ENCODE data around the gene ZFP37. TPM values are rescaled to one million over a fixed set of nuclear protein-coding genes. Genes with fewer than 3 reads are reported as not detected.
"Not testable (repeated sequence)": the region's sequence is repeated elsewhere in the genome, so short reads cannot be mapped to it uniquely, and the experiment has no call there.

ZFP37 gene
- total RNA-seq (ENCODE audit: low replicate concordance), result 13.3 and 14.1 TPM in 2 replicates

- Histone ChIP-seq H3K9me3 (ENCODE audit: low read depth) (peaks cover 12% of the 10 kb centered on the region), H3K36me3 (no peaks in the 10 kb centered on the region), H3K9ac (peak within 1 kb of the TSS; percentile 43), H3K4me2 (peak within 1 kb of the TSS; percentile 80), H3K27ac (no peak within 1 kb of the TSS), H4K20me1 (ENCODE audit: low read depth) (no peaks in the 10 kb centered on the region), H3K79me2 (ENCODE audit: low read depth) (peaks cover 44% of the 10 kb centered on the region), H3K27me3 (peaks cover 36% of the 10 kb centered on the region), H3K4me3 (peak within 1 kb of the TSS; percentile 80), H3K4me1 (no peaks in the 10 kb centered on the region), H3F3A (ENCODE audit: low read depth) (no peaks in the 10 kb centered on the region), H2AFZ (replicated peaks) (peak within 1 kb of the TSS; percentile 98)
- Mint-ChIP-seq H3K27me3 (ENCODE audit: insufficient read depth, low read depth) (peaks cover 12% of the 10 kb centered on the region), H3K4me3 (no peak within 1 kb of the TSS), H3K36me3 (peaks cover 3% of the 10 kb centered on the region), H3K27ac (no peak within 1 kb of the TSS), H3K4me1 (no peaks in the 10 kb centered on the region), H3K9me3 (peaks cover 15% of the 10 kb centered on the region)
- peak; percentile 95 for DNase-seq (ENCODE audit: low spot score)
- TF ChIP-seq EZH2phosphoT487 (IDR thresholded peaks at IDR 0.05) (peak; percentile 33), EZH2 (IDR thresholded peaks at IDR 0.05) (peak; percentile 46), CTCF (IDR thresholded peaks at IDR 0.05) (no peak)
Observed at GRCh38 chr9:113056191-113057106, at the start of gene ZFP37. ZFP37 (minus strand) TSS chr9:113056724; CDS start chr9:113056688, 36 bp downstream.

- H4K20me1 ChIP-seq (ENCODE audit: low read depth); H3K4me3 ChIP-seq; H3K4me3 Mint-ChIP-seq; H3K4me2 ChIP-seq; H3K27ac Mint-ChIP-seq; H3K79me2 ChIP-seq (ENCODE audit: low read depth); H3K9me3 ChIP-seq (ENCODE audit: low read depth); H3K36me3 ChIP-seq; H3F3A ChIP-seq (ENCODE audit: low read depth); H2AFZ ChIP-seq (replicated peaks); H3K4me1 ChIP-seq; H3K9me3 Mint-ChIP-seq; H3K27ac ChIP-seq; H3K4me1 Mint-ChIP-seq; DNase-seq (ENCODE audit: low spot score); H3K27me3 Mint-ChIP-seq (ENCODE audit: insufficient read depth, low read depth); H3K36me3 Mint-ChIP-seq; H3K9ac ChIP-seq: not testable (repeated sequence)
- H3K27me3 ChIP-seq, result peaks cover 30% of the 10 kb centered on the region
Observed at GRCh38 chr9:113105345-113105744, 48.8 kb upstream of the ZFP37 start.

DNA sequence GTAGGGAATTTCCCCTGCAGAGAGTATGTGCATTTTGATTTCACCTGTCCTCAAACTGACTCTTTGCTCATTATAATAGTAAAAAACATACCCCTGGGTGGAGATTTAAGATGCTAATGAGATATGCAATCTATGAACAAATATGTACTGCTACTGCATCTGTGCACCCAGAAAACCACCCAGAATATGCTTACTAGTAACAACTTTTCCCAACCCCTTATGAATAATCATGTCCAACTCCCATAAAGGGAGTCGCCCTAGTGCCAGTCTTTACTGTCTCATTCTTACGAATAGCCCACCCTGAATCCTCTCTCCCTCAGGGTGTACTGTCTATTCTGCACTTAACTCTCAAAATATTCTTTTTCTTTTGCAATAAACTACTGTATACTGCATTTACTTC, 39.0 kb upstream of the ZFP37 start:
- no peaks in the 10 kb centered on the region for H3K4me1 Mint-ChIP-seq
- H3K27me3 ChIP-seq, result peaks cover 73% of the 10 kb centered on the region
- H3K9me3 ChIP-seq (ENCODE audit: low read depth), result no peaks in the 10 kb centered on the region
- TF ChIP-seq EZH2 (IDR thresholded peaks at IDR 0.05) (no peak), CTCF (IDR thresholded peaks at IDR 0.05) (no peak), EZH2phosphoT487 (IDR thresholded peaks at IDR 0.05) (no peak)
- H3K9ac ChIP-seq, result no peak overlapping the region
- peaks cover 21% of the 10 kb centered on the region for H3K27me3 Mint-ChIP-seq (ENCODE audit: insufficient read depth, low read depth)
- H3K27ac ChIP-seq, result no peak overlapping the region
- H3K27ac Mint-ChIP-seq, result no peak overlapping the region
- H2AFZ ChIP-seq (replicated peaks), result no peak overlapping the region
- no peaks in the 10 kb centered on the region for H3K79me2 ChIP-seq (ENCODE audit: low read depth)
- no peaks in the 10 kb centered on the region for H3F3A ChIP-seq (ENCODE audit: low read depth)
- H3K36me3 ChIP-seq, result no peaks in the 10 kb centered on the region
- no peak overlapping the region for H3K4me3 ChIP-seq
- H4K20me1 ChIP-seq (ENCODE audit: low read depth), result no peaks in the 10 kb centered on the region
- no peaks in the 10 kb centered on the region for H3K4me1 ChIP-seq
- DNase-seq (ENCODE audit: low spot score), result no peak
- no peaks in the 10 kb centered on the region for H3K36me3 Mint-ChIP-seq
- H3K4me2 ChIP-seq, result no peak overlapping the region
- H3K9me3 Mint-ChIP-seq, result peaks cover under 1% of the 10 kb centered on the region
- no peak overlapping the region for H3K4me3 Mint-ChIP-seq

- not testable (repeated sequence) for H3K36me3 Mint-ChIP-seq; H3F3A ChIP-seq (ENCODE audit: low read depth); H3K4me3 Mint-ChIP-seq; DNase-seq (ENCODE audit: low spot score); H3K9me3 ChIP-seq (ENCODE audit: low read depth); H3K4me1 Mint-ChIP-seq; H3K27ac Mint-ChIP-seq; H3K36me3 ChIP-seq; H3K9ac ChIP-seq; H3K4me1 ChIP-seq; H3K79me2 ChIP-seq (ENCODE audit: low read depth); H2AFZ ChIP-seq (replicated peaks); H3K9me3 Mint-ChIP-seq; H3K4me3 ChIP-seq; H3K27ac ChIP-seq; H3K4me2 ChIP-seq; H4K20me1 ChIP-seq (ENCODE audit: low read depth)
- peaks cover 16% of the 10 kb centered on the region for H3K27me3 Mint-ChIP-seq (ENCODE audit: insufficient read depth, low read depth)
- peaks cover 59% of the 10 kb centered on the region for H3K27me3 ChIP-seq
Observed at GRCh38 chr9:113089924-113090323, 33.4 kb upstream of the ZFP37 start.

DNA sequence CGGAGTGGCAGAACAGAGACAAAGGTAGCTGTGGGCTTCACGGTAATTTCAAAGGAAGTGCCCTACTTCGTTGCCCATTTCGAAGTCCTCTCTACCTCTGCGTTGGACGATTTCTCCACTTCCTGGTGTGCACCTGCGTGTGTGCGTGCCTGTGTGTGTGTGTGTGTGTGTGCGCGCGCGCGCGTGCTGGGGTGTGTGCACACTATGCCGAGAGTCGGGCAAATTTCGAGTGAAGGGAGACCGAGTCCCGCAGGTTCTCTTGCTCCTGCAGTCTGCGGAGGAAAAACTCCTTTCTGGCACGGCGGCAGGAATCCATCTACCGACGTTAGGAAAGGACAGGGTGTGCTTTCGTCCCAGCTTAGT, 32.6 kb upstream of the ZFP37 start:
- H3K27me3 ChIP-seq, result peaks cover 51% of the 10 kb centered on the region
- H3K9me3 Mint-ChIP-seq; H3K4me2 ChIP-seq; H3K27ac Mint-ChIP-seq; H3K27ac ChIP-seq; H3K4me3 Mint-ChIP-seq; H3K4me1 ChIP-seq; DNase-seq (ENCODE audit: low spot score); H3K9me3 ChIP-seq (ENCODE audit: low read depth); H2AFZ ChIP-seq (replicated peaks); H3K79me2 ChIP-seq (ENCODE audit: low read depth); H3F3A ChIP-seq (ENCODE audit: low read depth); H4K20me1 ChIP-seq (ENCODE audit: low read depth); H3K36me3 Mint-ChIP-seq; H3K9ac ChIP-seq; H3K36me3 ChIP-seq; H3K4me1 Mint-ChIP-seq; H3K4me3 ChIP-seq: not testable (repeated sequence)
- H3K27me3 Mint-ChIP-seq (ENCODE audit: insufficient read depth, low read depth), result peaks cover 16% of the 10 kb centered on the region

DNA sequence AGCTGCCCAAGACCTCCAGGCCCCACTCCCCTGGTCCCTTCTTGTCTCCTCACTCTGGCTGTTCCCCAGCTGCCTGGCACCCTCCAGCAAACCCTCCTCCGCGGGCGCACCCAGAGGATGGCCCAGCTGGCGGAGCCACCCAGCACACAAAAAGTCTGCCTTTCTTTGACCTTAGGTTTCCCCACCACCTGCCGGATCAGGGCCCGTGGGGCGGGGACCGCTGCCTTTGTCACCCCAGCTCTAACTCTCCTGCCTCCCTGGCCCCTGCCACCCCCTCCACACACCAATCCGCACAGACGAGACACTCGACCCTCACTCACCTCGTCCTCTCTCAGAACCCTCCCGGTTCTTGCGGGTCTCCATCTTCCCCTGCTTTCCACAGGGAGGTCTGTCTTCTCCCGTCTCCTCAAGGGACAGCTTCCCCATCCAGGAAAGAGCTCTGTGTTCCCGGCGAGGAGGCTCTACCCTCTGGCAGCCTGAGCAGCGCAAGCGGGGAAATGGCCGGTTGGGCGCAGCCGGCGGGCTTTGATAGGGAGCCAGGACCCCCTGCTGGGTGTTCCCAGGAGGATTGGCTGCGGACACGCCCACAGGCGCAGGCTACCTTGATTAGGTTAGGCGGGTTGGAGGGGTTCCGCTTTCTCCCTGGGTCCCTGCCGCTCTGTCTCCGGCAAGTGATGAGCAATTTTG, 32.1 kb upstream of the ZFP37 start:
- not testable (repeated sequence) for H3K79me2 ChIP-seq (ENCODE audit: low read depth); H3K27ac ChIP-seq; H3K9me3 Mint-ChIP-seq; H3K27ac Mint-ChIP-seq; H3F3A ChIP-seq (ENCODE audit: low read depth); H3K4me2 ChIP-seq; H3K36me3 ChIP-seq; H2AFZ ChIP-seq (replicated peaks); H3K4me3 ChIP-seq; H3K9me3 ChIP-seq (ENCODE audit: low read depth); H4K20me1 ChIP-seq (ENCODE audit: low read depth); H3K4me1 ChIP-seq; H3K4me3 Mint-ChIP-seq; H3K36me3 Mint-ChIP-seq; H3K4me1 Mint-ChIP-seq; H3K9ac ChIP-seq
- peaks cover 46% of the 10 kb centered on the region for H3K27me3 ChIP-seq
- peaks cover 16% of the 10 kb centered on the region for H3K27me3 Mint-ChIP-seq (ENCODE audit: insufficient read depth, low read depth)
- peak; percentile 25 for DNase-seq (ENCODE audit: low spot score)
